Endothelial cell of umbilical vein (primary cell): ENCODE measurements around the gene HMCES. TPM values are rescaled to one million over a fixed set of nuclear protein-coding genes. Genes with fewer than 3 reads are reported as not detected.

Experiments used
- BruUV-seq: library from RNA; stranded (reverse); fragments of 400-500 nt; replicated peaks from 2 replicates; lab custom pipeline; 2021; lab: Mats Ljungman, UMichigan
- CTCF ChIA-PET: fragments of 300-600, 350-600 bp; sonication (Branson Sonifier 250); formaldehyde crosslinking; loops from one replicate; lab custom pipeline; 2021; ENCODE audit warnings: antibody characterized with exemption, inconsistent platforms; lab: Charles Lee
- POLR2A ChIA-PET: fragments of 300-600, 350-600 bp; sonication (Branson Sonifier 250); formaldehyde crosslinking; loops from one replicate; lab custom pipeline; 2021; ENCODE audit warnings: antibody characterized with exemption, inconsistent platforms; lab: Charles Lee
- DNase-seq: peaks from one replicate; pipeline ENCODE4 v3.0.0-alpha.2; 2011; ENCODE audit warnings: low read depth, low spot score
- FAIRE-seq: peaks from 2 replicates; lab custom pipeline; 2011; peaks lifted over from hg19 to GRCh38; lab: Jason Lieb, UNC
- H2AFZ ChIP-seq: 2 replicates; pipeline ENCODE4 v1.6.0; 2012; ENCODE audit warnings: low read depth, low read length, control low read depth, inconsistent platforms
- H3K27ac ChIP-seq: 2 replicates; pipeline ENCODE4 v1.5.1; 2011; ENCODE audit warnings: low read depth, mild to moderate bottlenecking, control low read depth, low read length, moderate library complexity; ENCODE audit not compliant: insufficient read depth
- H3K27me3 ChIP-seq, 2 experiments: 2 replicates each; pipeline versions ENCODE4 v1.6.0 to v1.6.1; 2011; ENCODE audit warnings: low read length in 2 of 2, mixed read lengths in 1 of 2; ENCODE audit not compliant: control insufficient read depth in 2 of 2, insufficient read depth in 2 of 2
- H3K36me3 ChIP-seq, 2 experiments: 2 replicates in 1 of 2; 3 replicates in 1 of 2; pipeline ENCODE4 v1.5.1; 2011; ENCODE audit warnings: low read length in 2 of 2, mild to moderate bottlenecking in 1 of 2, moderate library complexity in 1 of 2; ENCODE audit not compliant: control insufficient read depth in 2 of 2, insufficient read depth in 2 of 2; ENCODE audit errors: extremely low read depth in 1 of 2
- H3K4me1 ChIP-seq: 3 replicates; pipeline ENCODE4 v1.5.1; 2011; ENCODE audit warnings: mild to moderate bottlenecking, low read length; ENCODE audit not compliant: control insufficient read depth, insufficient read depth; ENCODE audit errors: extremely low read depth
- H3K4me2 ChIP-seq: 2 replicates; pipeline ENCODE4 v1.6.1; 2011; ENCODE audit warnings: low read length, control low read depth, mixed read lengths; ENCODE audit not compliant: insufficient read depth
- H3K4me3 ChIP-seq, 3 experiments: fragments of 200-600 bp in 1 of 3; sonication (generic), shearing (Covaris generic) in 1 of 3; replicated peaks in 1 of 3; 2 replicates each; pipeline ENCODE4 v1.5.1; 2011 to 2016; ENCODE audit warnings: control low read depth in 3 of 3, low read length in 3 of 3, mild to moderate bottlenecking in 2 of 3, inconsistent platforms in 1 of 3, low read depth in 1 of 3, moderate library complexity in 1 of 3; ENCODE audit not compliant: insufficient read depth in 1 of 3
- H3K79me2 ChIP-seq: 2 replicates; pipeline ENCODE4 v1.6.0; 2012; ENCODE audit warnings: low read length, inconsistent platforms; ENCODE audit not compliant: control insufficient read depth, insufficient read depth
- H3K9ac ChIP-seq: replicated peaks from 2 replicates; pipeline ENCODE3; 2011; ENCODE audit warnings: low read length, control low read depth; ENCODE audit not compliant: insufficient read depth; ENCODE audit errors: extremely low read depth
- H3K9me1 ChIP-seq: replicated peaks from 3 replicates; pipeline ENCODE4 v1.6.0; 2011; ENCODE audit warnings: mild to moderate bottlenecking, low read length; ENCODE audit not compliant: control insufficient read depth, insufficient read depth; ENCODE audit errors: extremely low read depth
- H3K9me3 ChIP-seq: replicated peaks from 2 replicates; pipeline ENCODE4 v1.5.1; 2012; ENCODE audit warnings: low read length, inconsistent platforms; ENCODE audit not compliant: control insufficient read depth, insufficient read depth
- H4K20me1 ChIP-seq: replicated peaks from 2 replicates; pipeline ENCODE3; 2011; ENCODE audit warnings: mild to moderate bottlenecking, low read length; ENCODE audit not compliant: control insufficient read depth, insufficient read depth; ENCODE audit errors: extremely low read depth
- EZH2 ChIP-seq: IDR thresholded peaks from 2 replicates; pipeline ENCODE4 v1.6.1; 2012; ENCODE audit warnings: borderline replicate concordance, low read depth, mild to moderate bottlenecking, moderate library complexity, low read length, inconsistent platforms; ENCODE audit not compliant: severe bottlenecking
- FOS ChIP-seq: IDR thresholded peaks from 2 replicates; pipeline ENCODE4 v1.6.1; 2011; ENCODE audit warnings: mild to moderate bottlenecking, low read length, moderate library complexity, borderline replicate concordance; ENCODE audit not compliant: insufficient read depth
- JUN ChIP-seq: IDR thresholded peaks from 2 replicates; pipeline ENCODE4 v1.6.1; 2011; ENCODE audit warnings: borderline replicate concordance, low read depth; ENCODE audit not compliant: insufficient read length, insufficient read depth
- MAX ChIP-seq: IDR thresholded peaks from 2 replicates; pipeline ENCODE4 v1.6.1; 2011; ENCODE audit not compliant: insufficient read depth, insufficient read length
- MYC ChIP-seq: IDR thresholded peaks from one replicate; pipeline ENCODE4 v1.6.1; 2011; ENCODE audit warnings: mild to moderate bottlenecking, low read depth, low read length
- POLR2A ChIP-seq: IDR thresholded peaks from 2 replicates; pipeline ENCODE4 v1.6.1; 2012; ENCODE audit warnings: low read depth, mild to moderate bottlenecking, control low read depth, low read length
- dilution Hi-C: fragments of 300-500 bp; cut with MboI; formaldehyde crosslinking; loops from one replicate; pipeline ENCODE4 v1.15.0; 2019; ENCODE audit warnings: low sequenced_read_pairs; ENCODE audit not compliant: extremely low pct_ligation_motif_present
- intact Hi-C: fragments of 100-400 bp; cut with micrococcal nuclease; formaldehyde crosslinking; loops from one replicate; pipeline ENCODE4 v1.10.0; 2022
- polyA plus RNA-seq, 4 experiments: library from polyadenylated mRNA; depleted of rRNA in 3 of 4; stranded (reverse) in 3 of 4; unstranded in 1 of 4; fragments of >200 nt; gene quantifications; 2 replicates each; pipeline versions ENCODE4 v1.2.1 to v1.2.3, GENCODE V29; 2011 to 2012; ENCODE audit warnings: missing spikeins in 1 of 4
- total RNA-seq: library from RNA; stranded (reverse); gene quantifications from 2 replicates; pipeline ENCODE4 v1.2.3, GENCODE V29; 2021
- TF ChIP-seq, protein P1 (sequence below), 2 donors: IDR thresholded peaks; 1 replicate in 1 of 2; 2 replicates in 1 of 2; pipeline ENCODE4 v1.5.1; 2011; ENCODE audit warnings: low read length in 2 of 2, mild to moderate bottlenecking in 2 of 2, moderate library complexity in 2 of 2, control low read depth in 1 of 2, inconsistent platforms in 1 of 2, low read depth in 1 of 2; ENCODE audit not compliant: insufficient read depth in 1 of 2; ENCODE audit errors: extremely low read depth in 1 of 2

The HMCES gene
- total and polyA plus RNA-seq, 2 donors (not counting 3 experiments of a cell fraction or from before 2014, with no cell fraction given) = 30.6 to 40.8 TPM

DNA sequence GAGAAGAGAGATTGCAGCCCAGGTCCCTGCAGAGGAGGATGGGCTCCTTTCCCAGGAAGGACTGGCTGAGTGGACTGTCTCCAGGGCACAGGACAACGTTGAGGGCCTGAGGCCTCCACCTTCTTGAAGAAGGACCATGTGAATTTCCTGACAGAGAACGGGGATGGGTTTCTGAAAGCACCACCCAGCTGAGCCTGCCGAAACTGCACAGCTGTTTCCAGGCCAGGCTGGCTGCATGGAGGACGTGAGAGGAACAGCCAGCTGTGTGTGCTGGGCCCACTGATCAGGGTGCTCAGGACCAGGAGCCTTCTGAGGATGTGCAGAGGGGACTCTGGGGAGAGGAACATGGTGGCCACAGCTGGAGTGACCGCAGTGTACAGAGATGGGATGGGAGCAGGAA, 39.2 kb downstream of the HMCES start:
- dilution Hi-C loops = no loop called here
- no TSS peak for BruUV-seq
- POLR2A ChIA-PET = no interaction called here

More for the DNA sequence above, 39.2 kb downstream of the HMCES start:
- Histone ChIP-seq H3K9me1 (no peaks in the 10 kb centered on the region), H3K9ac (no peak overlapping the region), H3K4me1 (peaks cover 4% of the 10 kb centered on the region), H4K20me1 (no peaks in the 10 kb centered on the region), H2AFZ (no peak overlapping the region), H3K4me2 (no peak overlapping the region), H3K27ac (no peak overlapping the region), H3K79me2 (peaks cover 2% of the 10 kb centered on the region), H3K4me3 (no peak overlapping the region), H3K27me3 (no peaks in the 10 kb centered on the region), H3K9me3 (no peaks in the 10 kb centered on the region), H3K36me3 (no peaks in the 10 kb centered on the region)
- intact Hi-C loops = loop anchor here (5.0 kb wide), 1 partner anchor 136 kb away; the partner anchor contains the start of gene CNBP
- CTCF ChIA-PET = no interaction called here
- TF ChIP-seq FOS (no peak), JUN (no peak), MYC (no peak), MAX (no peak), POLR2A (no peak), EZH2 (no peak)
- TF ChIP-seq, protein P1, sequence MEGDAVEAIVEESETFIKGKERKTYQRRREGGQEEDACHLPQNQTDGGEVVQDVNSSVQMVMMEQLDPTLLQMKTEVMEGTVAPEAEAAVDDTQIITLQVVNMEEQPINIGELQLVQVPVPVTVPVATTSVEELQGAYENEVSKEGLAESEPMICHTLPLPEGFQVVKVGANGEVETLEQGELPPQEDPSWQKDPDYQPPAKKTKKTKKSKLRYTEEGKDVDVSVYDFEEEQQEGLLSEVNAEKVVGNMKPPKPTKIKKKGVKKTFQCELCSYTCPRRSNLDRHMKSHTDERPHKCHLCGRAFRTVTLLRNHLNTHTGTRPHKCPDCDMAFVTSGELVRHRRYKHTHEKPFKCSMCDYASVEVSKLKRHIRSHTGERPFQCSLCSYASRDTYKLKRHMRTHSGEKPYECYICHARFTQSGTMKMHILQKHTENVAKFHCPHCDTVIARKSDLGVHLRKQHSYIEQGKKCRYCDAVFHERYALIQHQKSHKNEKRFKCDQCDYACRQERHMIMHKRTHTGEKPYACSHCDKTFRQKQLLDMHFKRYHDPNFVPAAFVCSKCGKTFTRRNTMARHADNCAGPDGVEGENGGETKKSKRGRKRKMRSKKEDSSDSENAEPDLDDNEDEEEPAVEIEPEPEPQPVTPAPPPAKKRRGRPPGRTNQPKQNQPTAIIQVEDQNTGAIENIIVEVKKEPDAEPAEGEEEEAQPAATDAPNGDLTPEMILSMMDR (IDR thresholded peaks at IDR 0.05; ENCODE audit: extremely low read depth in 1 of 2, insufficient read depth in 1 of 2, low read depth in 1 of 2, low read length in 2 of 2) = no peak
- DNase-seq (no peak), FAIRE-seq (no peak)
